HCT116 (cell line): Measurements from ENCODE around the gene PCNX1. TPM values are rescaled to one million over a fixed set of nuclear protein-coding genes. Genes with fewer than 3 reads are reported as not detected.

Experiments
- ATAC-seq: fragments of 200-7000 bp; cut with Tn5 transposase; 2 replicates; pipeline ENCODE4 v1.9.1; 2020; ENCODE audit warnings: mild to moderate bottlenecking, moderate library complexity
- Bru-seq: library from RNA; stranded (reverse); fragments of 400-500 nt; gene quantifications from one replicate; lab custom pipeline; 2021; lab: Mats Ljungman, UMichigan
- BruChase-seq, 2 experiments: library from RNA; stranded (reverse); fragments of 400-500 nt; gene quantifications; one replicate each; lab custom pipeline; 2021; lab: Mats Ljungman, UMichigan
- BruUV-seq: library from RNA; stranded (reverse); fragments of 400-500 nt; replicated peaks from 2 replicates; lab custom pipeline; 2021; lab: Mats Ljungman, UMichigan
- CTCF ChIA-PET: fragments of 300-600 bp; sonication (Branson Sonifier 250); formaldehyde crosslinking; loops from one replicate; lab custom pipeline; 2021; ENCODE audit warnings: antibody characterized with exemption; lab: Charles Lee
- POLR2A ChIA-PET: fragments of 300-600, 350-600 bp; sonication (Branson Sonifier 250); formaldehyde crosslinking; loops from one replicate; lab custom pipeline; 2021; ENCODE audit warnings: antibody characterized with exemption; lab: Charles Lee
- RAD21 ChIA-PET, 2 experiments: fragments of 300-600 bp; sonication (Branson Sonifier 250); formaldehyde crosslinking; loops; one replicate each; lab custom pipeline; 2023; ENCODE audit warnings: low total read pairs in 2 of 2; ENCODE audit not compliant: uncharacterized antibody in 2 of 2, unreplicated experiment in 2 of 2, low non-redundant PET in 1 of 2; lab: Charles Lee
- DNase-seq: peaks from one replicate; pipeline ENCODE4 v3.0.0-alpha.2; 2010; ENCODE audit warnings: low read depth, low spot score
- H2AFZ ChIP-seq: fragments of 200-600 bp; shearing (Covaris generic), sonication (generic); 2 replicates; pipeline ENCODE4 v1.6.1; 2017; ENCODE audit warnings: low read depth, mixed run types, mixed read lengths, antibody characterized with exemption, low read length; ENCODE audit not compliant: poor library complexity, severe bottlenecking
- H3K27ac ChIP-seq: 2 replicates; pipeline ENCODE4 v1.5.1; 2012; ENCODE audit warnings: low read depth, low read length
- H3K27me3 ChIP-seq: fragments of 200-600 bp; sonication (generic); 2 replicates; pipeline ENCODE4 v1.6.1; 2016; ENCODE audit warnings: mixed run types, low read length, mixed read lengths; ENCODE audit not compliant: insufficient read depth
- H3K36me3 ChIP-seq, 2 experiments: fragments of 200-500 bp in 1 of 2; fragments of 200-600 bp in 1 of 2; sonication (Bioruptor generic) in 1 of 2; sonication (generic) in 1 of 2; 2 replicates each; pipeline versions ENCODE4 v1.5.1 to v1.6.1; 2014 to 2016; ENCODE audit warnings: low read length in 2 of 2, inconsistent platforms in 1 of 2, mixed read lengths in 1 of 2, mixed run types in 1 of 2; ENCODE audit not compliant: insufficient read depth in 2 of 2, control insufficient read depth in 1 of 2
- H3K4me1 ChIP-seq, 2 experiments: fragments of 200-600 bp in 1 of 2; sonication (generic) in 1 of 2; 2 replicates each; pipeline versions ENCODE4 v1.5.1 to v1.6.1; 2012 to 2017; ENCODE audit warnings: low read length in 2 of 2, inconsistent platforms in 1 of 2, mild to moderate bottlenecking in 1 of 2, mixed read lengths in 1 of 2, mixed run types in 1 of 2, moderate library complexity in 1 of 2; ENCODE audit not compliant: insufficient read depth in 2 of 2, control insufficient read depth in 1 of 2
- H3K4me2 ChIP-seq: fragments of 200-600 bp; sonication (generic); 2 replicates; pipeline ENCODE4 v1.6.1; 2017; ENCODE audit warnings: mixed run types, low read length, mixed read lengths
- H3K4me3 ChIP-seq, 2 experiments: fragments of 200-600 bp in 1 of 2; sonication (generic) in 1 of 2; replicated peaks in 1 of 2; 2 replicates each; pipeline ENCODE4 v1.5.1; 2011 to 2016; ENCODE audit warnings: low read length in 2 of 2, control low read depth in 1 of 2, low read depth in 1 of 2, mild to moderate bottlenecking in 1 of 2, mixed read lengths in 1 of 2, mixed run types in 1 of 2
- H3K79me2 ChIP-seq: fragments of 200-600 bp; sonication (generic); 2 replicates; pipeline ENCODE4 v1.6.1; 2017; ENCODE audit warnings: mild to moderate bottlenecking, mixed run types, low read length, moderate library complexity, mixed read lengths; ENCODE audit not compliant: insufficient read depth
- H3K9ac ChIP-seq: fragments of 200-600 bp; sonication (generic); 2 replicates; pipeline ENCODE4 v1.6.1; 2016; ENCODE audit warnings: low read length, mixed read lengths
- H3K9me2 ChIP-seq: fragments of 200-600 bp; sonication (generic), shearing (Covaris generic); 2 replicates; pipeline ENCODE4 v1.6.1; 2017; ENCODE audit warnings: mixed run types, mild to moderate bottlenecking, moderate library complexity; ENCODE audit not compliant: insufficient read depth
- H3K9me3 ChIP-seq, 2 experiments: fragments of 200-500 bp in 1 of 2; fragments of 200-600 bp in 1 of 2; sonication (Bioruptor generic) in 1 of 2; sonication (generic) in 1 of 2; 2 replicates each; pipeline ENCODE4 v1.6.1; 2014 to 2017; ENCODE audit warnings: low read length in 2 of 2, mixed read lengths in 2 of 2, inconsistent platforms in 1 of 2, low read depth in 1 of 2, mild to moderate bottlenecking in 1 of 2, mixed run types in 1 of 2, moderate library complexity in 1 of 2; ENCODE audit not compliant: control insufficient read depth in 1 of 2, insufficient read depth in 1 of 2
- H4K20me1 ChIP-seq: fragments of 200-600 bp; sonication (generic), shearing (Covaris generic); 2 replicates; pipeline ENCODE4 v1.6.1; 2017; ENCODE audit warnings: mixed run types, mild to moderate bottlenecking, moderate library complexity; ENCODE audit not compliant: insufficient read depth
- CBX3 ChIP-seq: IDR thresholded peaks from 2 replicates; pipeline ENCODE4 v1.6.1; 2012; ENCODE audit warnings: low read depth
- CEBPB ChIP-seq: IDR thresholded peaks from 2 replicates; pipeline ENCODE4 v1.6.1; 2012; ENCODE audit warnings: low read depth
- EGR1 ChIP-seq: IDR thresholded peaks from 2 replicates; pipeline ENCODE4 v1.6.1; 2012; ENCODE audit warnings: low read depth
- ELF1 ChIP-seq: IDR thresholded peaks from 2 replicates; pipeline ENCODE4 v1.6.1; 2012; ENCODE audit warnings: low read depth, borderline replicate concordance
- EZH2 ChIP-seq: fragments of 200-600 bp; sonication (generic); IDR thresholded peaks from 2 replicates; pipeline ENCODE4 v1.6.1; 2017; ENCODE audit warnings: antibody characterized with exemption, mixed run types
- EZH2phosphoT487 ChIP-seq: fragments of 200-600 bp; IDR thresholded peaks from 2 replicates; pipeline ENCODE4 v1.6.1; 2018; ENCODE audit warnings: antibody characterized with exemption, borderline replicate concordance
- FOSL1 ChIP-seq: IDR thresholded peaks from 2 replicates; pipeline ENCODE4 v1.6.1; 2012; ENCODE audit warnings: low read depth
- JUND ChIP-seq: IDR thresholded peaks from 2 replicates; pipeline ENCODE4 v1.6.1; 2012
- REST ChIP-seq: IDR thresholded peaks from 2 replicates; pipeline ENCODE4 v1.6.1; 2012; ENCODE audit warnings: low read depth
- SP1 ChIP-seq: IDR thresholded peaks from 2 replicates; pipeline ENCODE4 v1.6.1; 2012; ENCODE audit warnings: low read depth
- SRF ChIP-seq: IDR thresholded peaks from 2 replicates; pipeline ENCODE4 v1.6.1; 2012; ENCODE audit warnings: low read depth
- TCF7L2 ChIP-seq: IDR thresholded peaks from 2 replicates; pipeline ENCODE4 v1.7.0; 2011; ENCODE audit warnings: borderline replicate concordance, inconsistent platforms; ENCODE audit not compliant: insufficient read depth, insufficient read length; ENCODE audit errors: extremely low read depth
- YY1 ChIP-seq: IDR thresholded peaks from 2 replicates; pipeline ENCODE4 v1.6.1; 2011; ENCODE audit warnings: low read length, low read depth, moderate library complexity, mild to moderate bottlenecking; ENCODE audit not compliant: insufficient replicate concordance; ENCODE audit errors: extremely low read depth
- ZFX ChIP-seq: fragments of 450-650 bp; IDR thresholded peaks from 2 replicates; pipeline ENCODE4 v1.6.1; 2017
- ZNF274 ChIP-seq: fragments of 200-500 bp; sonication (Bioruptor generic); IDR thresholded peaks from 2 replicates; pipeline ENCODE4 v1.6.1; 2014; ENCODE audit warnings: mild to moderate bottlenecking, low read depth, low read length, inconsistent platforms
- intact Hi-C: fragments of 100-400 bp; cut with micrococcal nuclease; formaldehyde crosslinking; loops from 2 replicates; pipeline ENCODE4 v1.10.0; 2022
- long read RNA-seq: library from polyadenylated mRNA; unstranded; transcript quantifications from one replicate; pipeline ENCODE4 v2.0.0, GENCODE V29; 2021; ENCODE audit not compliant: unreplicated experiment
- polyA plus RNA-seq: library from polyadenylated mRNA; unstranded; fragments of >200 nt; gene quantifications from 2 replicates; pipeline ENCODE4 v1.2.1, GENCODE V29; 2012; ENCODE audit warnings: missing spikeins
- total RNA-seq: library from RNA; stranded (reverse); gene quantifications from one replicate; pipeline ENCODE4 v1.2.1, GENCODE V29; 2021; ENCODE audit not compliant: unreplicated experiment
- TF ChIP-seq, protein P1 (sequence below): IDR thresholded peaks from 2 replicates; pipeline ENCODE4 v1.6.1; 2011; ENCODE audit warnings: mild to moderate bottlenecking, low read length, moderate library complexity; ENCODE audit not compliant: insufficient replicate concordance; ENCODE audit errors: extremely low read depth
- TF ChIP-seq, protein P2 (sequence below), 3 experiments: fragments of 200-600 bp in 1 of 3; sonication (generic) in 1 of 3; IDR thresholded peaks in 2 of 3; conservative IDR thresholded peaks in 1 of 3; 2 replicates each; pipeline ENCODE4 v1.5.1; 2012 to 2017; ENCODE audit warnings: low read depth in 2 of 3, low read length in 2 of 3, antibody characterized with exemption in 1 of 3, borderline replicate concordance in 1 of 3, control low read depth in 1 of 3, mild to moderate bottlenecking in 1 of 3, mixed read lengths in 1 of 3, mixed run types in 1 of 3, moderate library complexity in 1 of 3; ENCODE audit not compliant: insufficient read depth in 1 of 3

PCNX1 gene
- 52.2 TPM for total RNA-seq
- polyA plus RNA-seq = 12.0 and 12.8 TPM in 2 replicates
- percentile 88 among the genes with signal in this experiment for Bru-seq, nascent RNA
- BruChase-seq, experiment 1, labeled RNA remaining after a 6-hour chase = percentile 81 among the genes with signal in this experiment
- BruChase-seq, experiment 2, labeled RNA remaining after a 2-hour chase = percentile 81 among the genes with signal in this experiment
- long read RNA-seq, partial matches to known transcripts = 8 of 16 reads
- long read RNA-seq, other reads (novel, unspliced or antisense) = 8 of 16 reads

- CTCF ChIA-PET = interaction anchor here (0.6 to 1.7 kb wide), 12 partner anchors 9 to 98 kb away, joined by 3 to 12 read pairs (median 5); partner anchors contain the start of gene MAP3K9
- Histone ChIP-seq H3K27ac (peak within 1 kb of the TSS; percentile 74), H3K4me1 (peaks cover 9 to 30% of the 10 kb centered on the region in 2 experiments), H2AFZ (peak within 1 kb of the TSS; percentile 99), H3K4me2 (peak within 1 kb of the TSS; percentile 96), H4K20me1 (0 out of 2 replicates have a peak, but pooled peaks cover 3% of the 10 kb centered on the region), H3K9ac (peak within 1 kb of the TSS; percentile 80), H3K9me2 (no peaks in the 10 kb centered on the region), H3K4me3 (peak within 1 kb of the TSS; percentile 61 to 75), H3K27me3 (no peaks in the 10 kb centered on the region), H3K36me3 (no peaks in the 10 kb centered on the region), H3K9me3 (no peaks in the 10 kb centered on the region), H3K79me2 (peaks cover 44% of the 10 kb centered on the region)
- intact Hi-C loops = loop anchor here (5.0 kb wide), 2 partner anchors 50 to 85 kb away; no protein-coding TSS in a partner anchor
- peak; percentile 46 for DNase-seq
- no TSS peak for BruUV-seq
- peak; percentile 86 for ATAC-seq
- RAD21 ChIA-PET = no interaction called here
- POLR2A ChIA-PET = interaction anchor here (0.7 kb wide), 1 partner anchor 13 kb away, joined by 3 read pairs; no protein-coding TSS in a partner anchor
- no peak for TF ChIP-seq EZH2
- no peak for TF ChIP-seq ELF1
- peak; percentile 61 for TF ChIP-seq YY1
- TF ChIP-seq REST = no peak
- no peak for TF ChIP-seq FOSL1
- TF ChIP-seq, protein P1, sequence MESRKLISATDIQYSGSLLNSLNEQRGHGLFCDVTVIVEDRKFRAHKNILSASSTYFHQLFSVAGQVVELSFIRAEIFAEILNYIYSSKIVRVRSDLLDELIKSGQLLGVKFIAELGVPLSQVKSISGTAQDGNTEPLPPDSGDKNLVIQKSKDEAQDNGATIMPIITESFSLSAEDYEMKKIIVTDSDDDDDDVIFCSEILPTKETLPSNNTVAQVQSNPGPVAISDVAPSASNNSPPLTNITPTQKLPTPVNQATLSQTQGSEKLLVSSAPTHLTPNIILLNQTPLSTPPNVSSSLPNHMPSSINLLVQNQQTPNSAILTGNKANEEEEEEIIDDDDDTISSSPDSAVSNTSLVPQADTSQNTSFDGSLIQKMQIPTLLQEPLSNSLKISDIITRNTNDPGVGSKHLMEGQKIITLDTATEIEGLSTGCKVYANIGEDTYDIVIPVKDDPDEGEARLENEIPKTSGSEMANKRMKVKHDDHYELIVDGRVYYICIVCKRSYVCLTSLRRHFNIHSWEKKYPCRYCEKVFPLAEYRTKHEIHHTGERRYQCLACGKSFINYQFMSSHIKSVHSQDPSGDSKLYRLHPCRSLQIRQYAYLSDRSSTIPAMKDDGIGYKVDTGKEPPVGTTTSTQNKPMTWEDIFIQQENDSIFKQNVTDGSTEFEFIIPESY = no peak
- TF ChIP-seq EGR1 = peak; percentile 52
- no peak; the same call in 1 of the 2 replicates for TF ChIP-seq SP1
- TF ChIP-seq ZFX = peak; percentile 71; the same call in 1 of the 2 replicates
- TF ChIP-seq CEBPB = no peak
- no peak for TF ChIP-seq ZNF274
- TF ChIP-seq SRF = no peak
- TF ChIP-seq CBX3 = no peak
- TF ChIP-seq JUND = no peak
- TF ChIP-seq, protein P2, sequence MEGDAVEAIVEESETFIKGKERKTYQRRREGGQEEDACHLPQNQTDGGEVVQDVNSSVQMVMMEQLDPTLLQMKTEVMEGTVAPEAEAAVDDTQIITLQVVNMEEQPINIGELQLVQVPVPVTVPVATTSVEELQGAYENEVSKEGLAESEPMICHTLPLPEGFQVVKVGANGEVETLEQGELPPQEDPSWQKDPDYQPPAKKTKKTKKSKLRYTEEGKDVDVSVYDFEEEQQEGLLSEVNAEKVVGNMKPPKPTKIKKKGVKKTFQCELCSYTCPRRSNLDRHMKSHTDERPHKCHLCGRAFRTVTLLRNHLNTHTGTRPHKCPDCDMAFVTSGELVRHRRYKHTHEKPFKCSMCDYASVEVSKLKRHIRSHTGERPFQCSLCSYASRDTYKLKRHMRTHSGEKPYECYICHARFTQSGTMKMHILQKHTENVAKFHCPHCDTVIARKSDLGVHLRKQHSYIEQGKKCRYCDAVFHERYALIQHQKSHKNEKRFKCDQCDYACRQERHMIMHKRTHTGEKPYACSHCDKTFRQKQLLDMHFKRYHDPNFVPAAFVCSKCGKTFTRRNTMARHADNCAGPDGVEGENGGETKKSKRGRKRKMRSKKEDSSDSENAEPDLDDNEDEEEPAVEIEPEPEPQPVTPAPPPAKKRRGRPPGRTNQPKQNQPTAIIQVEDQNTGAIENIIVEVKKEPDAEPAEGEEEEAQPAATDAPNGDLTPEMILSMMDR (IDR thresholded peaks at IDR 0.05 in 2 of 3, conservative IDR thresholded peaks at IDR 0.05 in 1 of 3; ENCODE audit: borderline replicate concordance in 1 of 3, insufficient read depth in 1 of 3, low read depth in 2 of 3, low read length in 2 of 3) = peak; percentile 50 to 87 (median 66); a peak in 5 of 6 replicates
- TF ChIP-seq TCF7L2 = no peak
- no peak for TF ChIP-seq EZH2phosphoT487
Measured at GRCh38 chr14:70907176-70907995, at the start of gene PCNX1. Gene PCNX1 (plus strand): TSS chr14:70907459. CDS start chr14:70907851, 392 bp downstream.
